HG03064 (cell line): ENCODE measurements around the gene KIAA0232.

Source experiments
- ATAC-seq: cut with Tn5 transposase; IDR thresholded peaks from one replicate; pipeline ENCODE4 v1.9.1; 2021; ENCODE audit warnings: low read depth; ENCODE audit not compliant: unreplicated experiment

KIAA0232 gene

GRCh38 chr4:6932918-6933317 lies 150.4 kb downstream of the KIAA0232 start:
- no peak for ATAC-seq
